HG02759 (cell line): Measurements from ENCODE around the gene CYP1A1.
A peak's percentile ranks its signal among the peaks of the same experiment; 100 is the strongest.
"Not testable (repeated sequence)": the region's sequence is repeated elsewhere in the genome, so short reads cannot be mapped to it uniquely, and the experiment has no call there.

ENCODE experiments used
- ATAC-seq: cut with Tn5 transposase; IDR thresholded peaks from one replicate; pipeline ENCODE4 v1.9.1; 2021; ENCODE audit warnings: mild to moderate bottlenecking, moderate library complexity; ENCODE audit not compliant: unreplicated experiment

Gene CYP1A1

GRCh38 chr15:74742422-74742821, 17.1 kb upstream of the CYP1A1 start:
- ATAC-seq, result no peak

DNA sequence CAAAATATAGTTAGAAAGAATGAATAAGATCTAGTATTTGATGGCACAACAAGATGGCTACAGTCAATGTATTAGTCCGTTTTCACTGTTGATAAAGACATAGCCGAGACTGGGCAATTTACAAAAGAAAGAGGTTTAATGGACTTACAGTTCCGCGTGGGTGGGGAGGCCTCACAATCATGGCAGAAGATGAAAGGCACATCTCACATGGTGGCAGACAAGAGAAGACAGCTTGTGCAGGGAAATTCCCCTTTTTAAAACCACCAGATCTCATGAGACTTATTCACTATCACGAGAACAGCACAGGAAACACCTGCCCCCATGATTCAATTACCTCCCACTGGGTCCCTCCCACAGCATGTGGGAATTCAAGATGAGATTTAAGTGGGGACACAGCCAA, 12.9 kb upstream of the CYP1A1 start:
- ATAC-seq, result not testable (repeated sequence)

GRCh38 chr15:74735305-74735704, 10.0 kb upstream of the CYP1A1 start:
- no peak for ATAC-seq

GRCh38 chr15:74733269-74733668, 7.9 kb upstream of the CYP1A1 start:
- ATAC-seq, result no peak

GRCh38 chr15:74732846-74733245, 7.5 kb upstream of the CYP1A1 start:
- no peak for ATAC-seq

- ATAC-seq, result no peak
Measured at GRCh38 chr15:74730619-74731316, 5.4 kb upstream of the CYP1A1 start.

- ATAC-seq, result not testable (repeated sequence)
Measured at GRCh38 chr15:74729372-74729771, 4.0 kb upstream of the CYP1A1 start.

GRCh38 chr15:74728699-74729098, 3.4 kb upstream of the CYP1A1 start:
- ATAC-seq, result not testable (repeated sequence)

DNA sequence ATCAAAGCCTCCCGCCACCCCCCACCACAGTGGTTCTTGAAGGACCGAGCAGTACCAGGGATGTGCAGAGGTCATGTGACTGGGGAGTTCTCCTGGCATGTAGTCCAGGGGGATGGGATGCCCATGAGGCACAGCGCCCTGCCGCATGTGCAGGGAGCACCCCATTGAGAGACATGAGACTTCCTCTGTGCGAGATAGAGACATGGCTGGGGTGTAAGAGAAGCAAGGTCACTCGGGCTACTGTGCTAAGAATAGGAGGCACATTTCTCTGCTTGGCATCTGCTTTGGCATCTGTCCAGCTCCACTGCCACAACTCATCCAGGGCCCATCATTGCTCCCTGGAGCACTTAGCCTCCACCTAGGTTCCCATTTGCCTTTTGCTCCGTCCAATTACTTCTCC, 2.4 kb upstream of the CYP1A1 start:
- no peak for ATAC-seq

DNA sequence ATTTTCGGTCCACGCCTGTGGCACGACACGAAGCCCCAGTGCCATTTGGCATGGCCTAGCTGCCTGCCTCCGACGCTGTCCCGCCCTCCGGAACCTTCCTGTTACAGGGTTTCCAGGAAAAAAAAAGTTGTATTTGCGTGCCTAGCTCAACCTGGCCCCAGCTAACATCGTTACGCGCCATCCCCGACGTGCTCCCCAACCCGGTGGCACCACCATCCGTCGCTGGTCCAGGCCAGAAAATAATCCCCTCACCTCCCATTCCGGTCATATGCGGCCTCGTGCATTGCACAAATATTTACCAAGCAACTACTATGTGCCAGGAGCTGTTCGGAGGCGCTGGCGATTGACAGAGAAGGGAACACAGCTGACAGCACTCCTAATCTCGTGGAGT, 1.4 kb upstream of the CYP1A1 start:
- ATAC-seq, result no peak

DNA sequence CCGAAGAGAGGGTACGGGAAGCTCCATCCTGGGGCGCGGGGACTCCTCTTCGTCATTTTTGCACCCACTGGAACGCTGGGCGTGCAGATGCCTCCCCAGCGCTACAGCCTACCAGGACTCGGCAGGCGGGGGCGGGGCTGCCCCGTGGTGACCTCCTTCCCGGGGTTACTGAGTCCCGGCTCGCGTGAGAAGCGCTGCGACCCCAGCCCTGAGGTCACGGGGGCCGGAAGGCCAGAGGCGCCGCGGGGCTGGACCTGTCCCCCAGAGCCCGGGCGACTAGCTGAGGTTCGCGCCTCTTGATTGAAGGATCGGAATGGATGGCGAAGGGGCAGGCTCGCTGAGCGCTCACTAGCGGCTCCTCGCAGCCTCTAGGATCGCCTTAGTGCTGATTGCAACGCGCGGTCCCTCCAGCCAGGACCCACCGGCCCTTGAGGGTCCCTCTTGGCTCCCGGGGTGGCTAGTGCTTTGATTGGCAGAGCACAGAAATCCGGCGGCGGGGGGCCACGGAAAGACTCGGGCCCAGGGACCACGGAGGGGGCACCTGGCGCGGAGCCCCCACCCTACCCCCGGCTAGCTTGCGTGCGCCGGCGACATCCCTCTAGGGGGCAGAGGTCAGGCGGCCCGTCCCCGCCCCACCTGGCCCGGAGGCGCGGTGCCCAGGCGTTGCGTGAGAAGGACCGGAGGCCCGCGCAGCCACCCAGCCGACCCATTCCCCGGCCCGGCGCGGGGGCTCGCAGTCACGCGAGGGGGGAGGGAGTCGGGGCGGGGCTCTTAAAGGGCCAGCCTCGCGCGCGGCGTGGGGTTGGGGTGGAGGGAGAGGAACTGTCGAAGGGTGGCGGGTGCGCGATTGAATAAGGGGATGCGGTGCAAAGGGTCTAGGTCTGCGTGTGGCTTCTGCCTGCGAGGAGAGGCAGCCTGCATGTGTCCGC, 781 bp upstream of the CYP1A1 start:
- peak; percentile 52 for ATAC-seq

DNA sequence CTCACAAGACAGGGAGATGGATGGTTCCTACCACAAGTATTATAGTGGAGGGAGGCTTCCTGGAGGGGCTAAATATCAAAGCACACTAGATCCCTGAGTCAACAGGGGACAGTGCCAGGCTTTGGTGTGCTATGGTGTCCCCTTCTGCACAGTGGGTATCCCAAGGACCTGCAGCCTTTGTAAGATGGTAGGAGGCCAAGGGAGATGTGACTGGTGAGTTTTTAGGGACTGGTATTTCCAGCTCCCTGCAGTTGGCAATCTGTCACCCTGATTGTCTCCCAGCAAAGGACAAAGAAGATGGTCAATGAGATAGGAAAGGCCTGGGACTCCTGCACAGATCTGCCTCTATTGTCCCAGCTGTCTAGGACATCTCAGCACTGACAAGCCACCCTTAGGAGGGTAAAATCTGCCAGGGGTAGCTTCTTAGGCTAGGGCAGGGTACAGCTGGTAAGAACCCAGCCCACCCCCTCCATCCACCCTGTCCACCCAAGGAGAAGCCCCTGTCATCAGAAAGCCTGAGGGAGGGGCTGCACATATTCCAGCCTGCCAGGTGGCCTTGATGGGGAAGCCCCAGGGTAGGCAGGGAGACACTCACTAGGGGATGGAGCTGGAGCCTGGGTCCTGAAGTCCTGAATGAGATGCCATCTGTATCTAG, 631 bp downstream of the CYP1A1 start:
- no peak for ATAC-seq

DNA sequence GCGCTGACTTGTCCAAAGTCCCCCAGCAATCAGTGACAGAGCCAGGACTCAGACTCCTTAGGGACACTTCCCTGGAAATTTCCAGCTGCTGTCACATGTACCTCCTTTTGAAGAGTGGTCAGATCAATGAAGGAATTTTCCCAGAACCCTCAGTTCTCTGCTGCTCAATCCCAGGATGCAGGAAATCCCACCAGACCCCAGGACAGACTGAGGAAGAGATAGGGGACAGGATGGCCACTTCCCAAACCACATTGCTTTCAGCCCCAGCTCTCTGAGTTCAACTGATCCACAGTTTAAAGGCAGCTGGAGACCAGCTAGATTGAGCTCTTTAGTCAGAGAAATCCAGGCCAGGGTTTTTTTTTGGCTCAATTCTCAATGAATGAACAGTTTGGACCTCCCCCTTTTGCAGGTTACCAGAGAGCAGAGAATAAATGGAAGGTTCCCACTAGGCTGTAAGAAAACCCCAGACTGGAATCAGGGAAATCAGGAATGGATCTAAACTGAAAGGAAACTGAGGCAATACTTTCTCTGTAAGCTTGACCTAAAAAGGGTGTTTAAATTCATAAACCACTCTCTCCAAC, 1.5 kb downstream of the CYP1A1 start:
- ATAC-seq, result no peak

DNA sequence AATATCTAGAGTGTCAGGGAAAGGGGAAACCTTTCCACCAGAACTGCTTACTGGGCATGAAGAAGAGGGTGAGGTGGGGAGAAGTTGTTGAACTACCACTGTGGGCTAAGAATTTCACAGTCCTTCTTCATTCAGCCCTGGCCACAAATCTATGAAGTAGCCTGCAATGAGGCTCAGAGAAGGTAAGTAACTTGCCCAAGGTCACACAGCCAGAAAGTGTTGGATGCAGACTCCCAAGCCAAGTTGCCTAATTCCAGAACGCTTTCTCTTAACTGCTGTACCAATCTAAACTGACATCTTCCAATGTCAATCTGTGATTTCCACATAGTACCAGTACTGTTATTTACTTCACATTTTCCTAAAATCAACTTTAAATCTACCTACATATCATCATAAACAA, 2.1 kb downstream of the CYP1A1 start:
- ATAC-seq, result no peak

GRCh38 chr15:74722591-74722990, 2.7 kb downstream of the CYP1A1 start:
- no peak for ATAC-seq

DNA sequence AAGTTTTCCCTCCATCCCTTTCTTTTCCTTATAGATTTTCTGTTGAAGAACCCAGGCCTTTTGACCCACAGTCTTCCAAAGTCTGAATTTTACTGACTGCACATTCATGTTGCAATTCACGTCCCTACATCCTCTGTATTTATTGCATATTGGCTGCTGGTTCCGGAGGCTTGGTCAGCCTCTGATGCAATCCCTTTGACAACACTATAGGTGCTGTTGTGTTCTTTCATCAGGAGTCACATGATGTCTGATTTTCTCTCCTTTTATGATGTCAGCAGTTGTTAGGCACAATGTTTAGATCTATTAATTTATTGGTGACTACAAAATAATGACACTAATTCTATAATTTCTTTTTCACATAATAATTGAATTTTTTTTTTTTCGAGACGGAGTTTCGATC, 8.7 kb downstream of the CYP1A1 start:
- no peak for ATAC-seq

GRCh38 chr15:74712311-74712710, 13.0 kb downstream of the CYP1A1 start:
- ATAC-seq, result no peak

DNA sequence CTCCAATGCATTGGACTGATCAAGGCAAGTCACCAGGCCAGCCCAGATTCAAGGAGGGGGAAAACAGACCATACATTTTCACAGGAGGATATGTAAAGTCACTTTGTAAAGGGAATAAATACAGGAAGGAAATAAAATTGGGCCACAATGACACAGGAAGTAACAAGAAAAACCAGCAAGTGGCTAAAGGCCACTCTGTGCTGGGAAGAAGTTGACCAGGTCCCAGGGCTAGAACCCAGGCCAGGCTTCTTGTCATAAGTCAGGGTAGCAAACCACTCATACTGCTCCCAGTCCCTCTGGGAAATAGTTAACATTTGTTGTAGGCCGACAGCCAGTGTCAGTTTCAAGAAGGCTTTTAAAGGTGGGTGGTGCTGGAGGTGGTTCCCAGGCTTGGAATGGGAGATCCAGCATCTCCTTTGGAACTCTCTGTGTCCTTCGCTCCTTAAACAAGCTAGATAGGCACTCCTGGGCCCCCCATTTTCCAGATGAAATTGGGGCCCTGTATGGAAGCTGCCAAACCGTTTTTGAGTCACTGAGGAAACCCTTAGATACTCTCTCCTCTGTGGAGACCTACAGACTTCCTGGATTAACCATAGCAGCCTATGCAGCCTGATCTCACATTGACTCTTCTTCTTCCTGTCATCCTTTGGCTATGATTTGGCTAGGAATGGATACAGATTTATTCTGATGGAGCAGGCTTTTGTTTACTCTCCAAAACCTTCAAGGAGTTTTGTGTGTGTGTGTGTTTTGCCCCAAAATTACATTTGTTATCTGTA, 14.8 kb downstream of the CYP1A1 start:
- no peak for ATAC-seq

- no peak for ATAC-seq
Measured at GRCh38 chr15:74709892-74710291, 15.4 kb downstream of the CYP1A1 start.

DNA sequence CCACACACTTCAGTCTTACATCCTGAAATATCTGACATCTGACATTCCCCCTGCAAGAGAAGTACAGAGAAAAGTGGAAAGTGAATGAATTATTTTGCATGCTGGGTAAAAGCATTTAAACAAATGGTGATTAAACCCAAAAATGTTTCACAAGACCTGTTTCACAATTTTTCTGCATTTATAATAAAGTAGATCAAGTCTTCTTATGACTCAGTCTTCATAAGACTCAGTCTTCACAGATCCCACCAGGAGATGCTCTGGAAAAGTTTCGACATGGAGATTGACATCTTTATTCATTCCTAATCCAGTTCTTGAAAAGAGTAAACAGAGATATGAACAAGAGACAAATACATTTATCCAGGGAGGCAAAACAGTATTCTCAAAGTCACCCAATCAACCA, 16.3 kb downstream of the CYP1A1 start:
- no peak for ATAC-seq

DNA sequence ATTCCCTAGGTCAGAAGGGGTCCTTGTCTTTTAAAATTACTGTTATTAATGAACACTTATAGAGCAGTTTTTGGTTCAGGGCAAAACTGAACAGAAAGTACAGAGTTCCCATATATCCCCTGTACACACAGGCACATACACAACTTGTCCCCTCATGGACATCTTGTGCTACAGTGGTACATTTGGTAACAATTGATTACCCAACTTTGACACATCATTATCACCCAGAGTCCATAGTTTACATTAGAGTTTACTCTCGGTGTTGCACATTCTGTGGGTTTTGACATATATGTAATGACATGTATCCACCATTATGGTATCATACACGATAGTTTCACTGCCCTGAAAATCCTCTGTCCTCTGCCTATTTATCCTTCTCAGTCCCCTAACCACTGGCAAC, 28.5 kb downstream of the CYP1A1 start:
- ATAC-seq, result no peak
